GM10266 (cell line): ENCODE data around the gene S100PBP.
A peak's percentile ranks its signal among the peaks of the same experiment; 100 is the strongest.

Source experiments
- DNase-seq: peaks from one replicate; pipeline ENCODE4 v3.0.0; 2012; ENCODE audit errors: extremely low spot score
- CTCF ChIP-seq: IDR thresholded peaks from 2 replicates; pipeline ENCODE4 v1.5.1; 2012; ENCODE audit warnings: mild to moderate bottlenecking, low read depth; ENCODE audit not compliant: control insufficient read depth, insufficient read depth; ENCODE audit errors: missing control alignments

The S100PBP gene

DNA sequence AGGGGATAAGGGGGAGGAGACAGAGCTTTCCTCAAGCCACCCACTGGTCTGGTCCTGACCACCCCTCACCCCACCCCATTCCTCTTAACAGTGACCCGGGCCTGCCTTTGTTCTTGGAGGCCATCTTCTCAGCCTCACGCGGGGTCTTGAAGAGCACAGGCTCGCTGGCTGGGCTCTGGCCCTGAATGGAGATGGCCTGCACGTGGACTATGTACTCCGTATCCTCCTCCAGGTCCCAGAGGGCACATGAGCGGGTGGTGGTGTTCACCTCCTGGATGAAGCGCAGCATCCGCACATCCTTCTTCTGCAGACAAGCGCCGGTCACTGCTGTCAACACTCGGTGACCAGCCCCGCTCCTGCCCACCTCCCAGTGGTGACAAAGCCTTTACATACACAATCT, 50.6 kb downstream of the S100PBP start:
- no peak for TF ChIP-seq CTCF
- no peak for DNase-seq

GRCh38 chr1:32868806-32869455, 51.5 kb downstream of the S100PBP start:
- no peak for TF ChIP-seq CTCF
- peak; percentile 5 for DNase-seq

DNA sequence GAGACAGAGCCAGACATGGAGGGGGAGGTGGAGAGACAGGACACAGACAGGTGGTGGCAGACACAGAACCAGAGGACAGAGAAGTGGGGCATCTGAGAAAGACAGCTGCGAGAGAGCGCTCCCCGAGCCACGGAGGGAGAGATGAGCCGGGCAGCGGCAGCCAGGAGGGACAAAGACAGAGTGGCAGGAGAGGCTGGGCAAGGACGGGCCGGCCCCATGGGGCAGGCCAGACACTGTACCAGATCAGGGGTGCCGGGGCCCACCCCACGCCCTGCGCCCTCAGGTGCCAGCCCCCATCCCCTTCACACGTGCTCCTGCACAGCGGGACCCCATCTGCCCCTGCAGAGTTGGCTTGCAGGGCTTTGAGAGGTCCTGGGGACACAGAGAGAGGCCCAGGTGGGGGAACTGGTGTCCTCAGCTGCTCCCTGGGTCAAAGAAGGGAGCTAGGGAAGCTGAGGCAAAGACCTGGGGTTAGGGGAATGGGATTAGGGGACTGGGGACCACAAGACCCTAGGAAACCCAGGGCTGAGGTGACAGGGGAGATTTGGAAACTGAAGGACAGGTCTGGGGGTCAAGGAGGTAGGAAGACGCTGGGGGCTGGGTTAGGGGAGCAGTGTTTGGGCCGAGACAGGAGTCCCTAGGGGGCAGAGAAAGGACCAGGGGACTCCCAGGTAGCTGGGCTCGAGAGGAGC, 52.6 kb downstream of the S100PBP start:
- peak; percentile 12 for DNase-seq
- TF ChIP-seq CTCF = no peak

GRCh38 chr1:32870615-32871363, 53.3 kb downstream of the S100PBP start, which contains the start of gene FNDC5:
FNDC5 (minus strand) TSS chr1:32870912.
- peak; percentile 42 for DNase-seq
- no peak for TF ChIP-seq CTCF

GRCh38 chr1:32871364-32872191, 54.1 kb downstream of the S100PBP start:
- DNase-seq = peak; percentile 33
- TF ChIP-seq CTCF = no peak

- DNase-seq = peak; percentile 14
- peak; percentile 1 for TF ChIP-seq CTCF
These were observed 54.7 kb downstream of the S100PBP start for GRCh38 chr1:32872192-32872460.

- TF ChIP-seq CTCF = no peak
- no peak for DNase-seq
These were observed 56.0 kb downstream of the S100PBP start for GRCh38 chr1:32873484-32873883.
